ENCODE results near the gene PLCB2. TPM values are rescaled to one million over a fixed set of nuclear protein-coding genes. Genes with fewer than 3 reads are reported as not detected.

PLCB2 gene
- total and polyA plus RNA-seq, 4 experiments from 2014 or later: 22.6 to 219 (median 124) TPM

GRCh38 chr15:40293006-40293405 lies 14.7 kb downstream of the PLCB2 start:
- Histone ChIP-seq H3K4me1 (ENCODE audit: insufficient read depth, low read length) (no peaks in the 10 kb centered on the region), H3K9me3 (ENCODE audit: control insufficient read depth in 1 of 2, low read length in 2 of 2) (no peaks in the 10 kb centered on the region), H3K27me3 (ENCODE audit: insufficient read depth, low read length) (no peaks in the 10 kb centered on the region), H3K4me3 (ENCODE audit: low read length in 2 of 2) (no peak overlapping the region), H3K36me3 (ENCODE audit: insufficient read depth, low read length) (peaks cover 47% of the 10 kb centered on the region), H3K27ac (ENCODE audit: low read depth, low read length) (no peak overlapping the region)
- peaks cover 23 to 61% of the 10 kb centered on the region in 2 donors for H3K36me3 Mint-ChIP-seq
- peaks cover 0 to 2% (median under 1%) of the 10 kb centered on the region in 4 donors for H3K4me1 Mint-ChIP-seq
- no peaks in the 10 kb centered on the region for H3K27me3 Mint-ChIP-seq
- ChIA-PET CTCF (ENCODE audit: partially characterized antibody) (interaction anchor here (1.0 to 7.1 kb wide), 3 partner anchors 14 to 108 kb away, joined by 3 to 57 read pairs (median 10); partner anchors contain the start of gene PLCB2), POLR2A (ENCODE audit: partially characterized antibody) (interaction anchor here (1.5 to 5.7 kb wide), 2 partner anchors 10 to 15 kb away, joined by 3 to 31 read pairs; partner anchors contain the start of genes ANKRD63 and PLCB2)
- peak overlapping the region in 1 of 7 donors; percentile 19 for H3K27ac Mint-ChIP-seq
- no peak for DNase-seq
- H3K9me3 Mint-ChIP-seq: no peaks in the 10 kb centered on the region
- intact Hi-C loops (cut with micrococcal nuclease): no loop called here
- no peak overlapping the region for H3K4me3 Mint-ChIP-seq

- H3K36me3 Mint-ChIP-seq: peaks cover 18 to 61% of the 10 kb centered on the region in 2 donors
- peaks cover 40% of the 10 kb centered on the region for H3K36me3 ChIP-seq (ENCODE audit: insufficient read depth, low read length)
- H3K4me3 Mint-ChIP-seq: no peak overlapping the region
Observed at GRCh38 chr15:40292246-40292645, 15.5 kb downstream of the PLCB2 start.

DNA sequence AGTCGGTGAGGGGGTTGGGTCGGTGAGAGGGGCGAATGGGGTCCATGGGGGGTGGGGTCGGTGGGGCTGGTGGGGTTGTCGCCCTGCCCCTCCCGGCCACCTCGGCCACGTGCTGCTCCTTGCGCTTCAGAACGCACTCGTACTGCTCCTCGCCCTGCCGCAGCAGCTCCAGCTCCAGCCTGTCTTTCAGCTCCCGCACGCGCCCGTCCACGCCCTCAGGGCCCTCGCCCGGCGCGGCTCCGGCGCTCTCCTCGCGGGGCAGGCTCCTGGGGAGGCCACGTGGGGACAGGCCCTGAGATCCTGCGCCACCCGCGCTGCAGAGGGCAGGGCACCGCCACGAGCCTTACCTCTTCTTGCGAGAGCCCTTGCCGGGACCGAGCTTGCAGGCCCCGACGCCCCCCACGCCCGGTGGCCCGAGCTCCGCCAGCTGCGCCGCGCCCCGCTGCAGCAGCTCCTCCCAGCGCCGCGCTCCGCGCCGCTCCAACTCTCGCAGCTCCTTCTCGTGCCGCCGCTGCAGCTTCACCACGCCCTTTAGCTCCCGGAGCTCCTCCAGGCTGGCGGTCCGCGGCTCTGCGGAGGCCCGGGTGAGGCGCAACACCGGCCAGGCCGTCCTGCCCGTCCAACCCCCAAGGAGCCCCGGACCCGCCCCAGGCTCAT lies 16.7 kb downstream of the PLCB2 start:
- H3K36me3 ChIP-seq (ENCODE audit: insufficient read depth, low read length): peaks cover 32% of the 10 kb centered on the region
- no peak overlapping the region for H3K27ac Mint-ChIP-seq
- H3K36me3 Mint-ChIP-seq: peaks cover 10 to 51% of the 10 kb centered on the region in 2 donors
- H3K27me3 Mint-ChIP-seq: no peaks in the 10 kb centered on the region
- ChIA-PET POLR2A (ENCODE audit: partially characterized antibody) (interaction anchor here (5.7 kb wide), 1 partner anchor 17 kb away, joined by 31 read pairs; the partner anchor contains the start of gene PLCB2), CTCF (ENCODE audit: partially characterized antibody) (interaction anchor here (0.8 to 7.1 kb wide), 4 partner anchors 12 to 53 kb away, joined by 3 to 57 read pairs (median 16); partner anchors contain the start of gene PLCB2)
- H3K4me3 ChIP-seq (ENCODE audit: low read length in 2 of 2): no peak overlapping the region
- H3K9me3 ChIP-seq (ENCODE audit: control insufficient read depth in 1 of 2, low read length in 2 of 2): no peaks in the 10 kb centered on the region
- H3K4me1 Mint-ChIP-seq: peaks cover 0 to 2% (median 0%) of the 10 kb centered on the region in 4 donors
- no peak overlapping the region for H3K4me3 Mint-ChIP-seq
- H3K27me3 ChIP-seq (ENCODE audit: insufficient read depth, low read length): no peaks in the 10 kb centered on the region
- H3K27ac ChIP-seq (ENCODE audit: low read depth, low read length): no peak overlapping the region
- H3K9me3 Mint-ChIP-seq: no peaks in the 10 kb centered on the region
- H3K4me1 ChIP-seq (ENCODE audit: insufficient read depth, low read length): no peaks in the 10 kb centered on the region
- intact Hi-C loops (cut with micrococcal nuclease): no loop called here
- DNase-seq: no peak

More at GRCh38 chr15:40292246-40292645, 15.5 kb downstream of the PLCB2 start:
- H3K4me3 ChIP-seq (ENCODE audit: low read length in 2 of 2): no peak overlapping the region
- H3K27me3 ChIP-seq (ENCODE audit: insufficient read depth, low read length): no peaks in the 10 kb centered on the region
- ChIA-PET POLR2A (ENCODE audit: partially characterized antibody) (interaction anchor here (1.5 to 5.7 kb wide), 2 partner anchors 9 to 16 kb away, joined by 3 to 31 read pairs; partner anchors contain the start of genes ANKRD63 and PLCB2), CTCF (ENCODE audit: partially characterized antibody) (interaction anchor here (1.4 to 7.1 kb wide), 3 partner anchors 13 to 52 kb away, joined by 3 to 57 read pairs (median 10); partner anchors contain the start of gene PLCB2)
- Mint-ChIP-seq H3K9me3 (no peaks in the 10 kb centered on the region), H3K4me1 (peaks cover 0 to 2% (median 0%) of the 10 kb centered on the region in 4 donors), H3K27me3 (no peaks in the 10 kb centered on the region), H3K27ac (no peak overlapping the region)
- no peaks in the 10 kb centered on the region for H3K9me3 ChIP-seq (ENCODE audit: control insufficient read depth in 1 of 2, low read length in 2 of 2)
- no peak overlapping the region for H3K27ac ChIP-seq (ENCODE audit: low read depth, low read length)
- H3K4me1 ChIP-seq (ENCODE audit: insufficient read depth, low read length): no peaks in the 10 kb centered on the region
- no peak for DNase-seq
- intact Hi-C loops (cut with micrococcal nuclease): no loop called here

GRCh38 chr15:40290545-40290917 lies 17.2 kb downstream of the PLCB2 start:
- no peak overlapping the region for H3K27ac ChIP-seq (ENCODE audit: low read depth, low read length)
- Mint-ChIP-seq H3K27ac (no peak overlapping the region), H3K36me3 (peaks cover 10 to 46% of the 10 kb centered on the region in 2 donors)

GRCh38 chr15:40289140-40289775 lies 18.5 kb downstream of the PLCB2 start:
- peaks cover 30% of the 10 kb centered on the region for H3K36me3 ChIP-seq (ENCODE audit: insufficient read depth, low read length)
- ChIA-PET POLR2A (ENCODE audit: partially characterized antibody) (interaction anchor here (5.7 kb wide), 1 partner anchor 19 kb away, joined by 31 read pairs; the partner anchor contains the start of gene PLCB2), CTCF (ENCODE audit: partially characterized antibody) (interaction anchor here (0.8 to 7.1 kb wide), 9 partner anchors 10 to 53 kb away, joined by 3 to 57 read pairs (median 4); partner anchors contain the start of gene PLCB2)
- no peaks in the 10 kb centered on the region for H3K4me1 Mint-ChIP-seq
- intact Hi-C loops (cut with micrococcal nuclease): no loop called here
- peak overlapping the region in 1 of 7 donors; percentile 36 for H3K27ac Mint-ChIP-seq
- no peaks in the 10 kb centered on the region for H3K4me1 ChIP-seq (ENCODE audit: insufficient read depth, low read length)
- no peak for DNase-seq
- H3K4me3 Mint-ChIP-seq: no peak overlapping the region
- H3K27ac ChIP-seq (ENCODE audit: low read depth, low read length): no peak overlapping the region
- peaks cover 0 to 2% (median 0%) of the 10 kb centered on the region in 8 donors for H3K9me3 Mint-ChIP-seq
- H3K27me3 Mint-ChIP-seq: no peaks in the 10 kb centered on the region
- no peaks in the 10 kb centered on the region for H3K27me3 ChIP-seq (ENCODE audit: insufficient read depth, low read length)
- no peak overlapping the region for H3K4me3 ChIP-seq (ENCODE audit: low read length in 2 of 2)
- peaks cover 10 to 39% of the 10 kb centered on the region in 2 donors for H3K36me3 Mint-ChIP-seq
- no peaks in the 10 kb centered on the region for H3K9me3 ChIP-seq (ENCODE audit: control insufficient read depth in 1 of 2, low read length in 2 of 2)

More at GRCh38 chr15:40290545-40290917, 17.2 kb downstream of the PLCB2 start:
- DNase-seq: no peak
- Mint-ChIP-seq H3K27me3 (no peaks in the 10 kb centered on the region), H3K9me3 (peaks cover 0 to under 1% (median 0%) of the 10 kb centered on the region in 8 donors), H3K4me3 (no peak overlapping the region), H3K4me1 (peaks cover 0 to under 1% (median 0%) of the 10 kb centered on the region in 4 donors)
- Histone ChIP-seq H3K4me3 (ENCODE audit: low read length in 2 of 2) (no peak overlapping the region), H3K36me3 (ENCODE audit: insufficient read depth, low read length) (peaks cover 32% of the 10 kb centered on the region), H3K9me3 (ENCODE audit: control insufficient read depth in 1 of 2, low read length in 2 of 2) (no peaks in the 10 kb centered on the region), H3K27me3 (ENCODE audit: insufficient read depth, low read length) (no peaks in the 10 kb centered on the region), H3K4me1 (ENCODE audit: insufficient read depth, low read length) (no peaks in the 10 kb centered on the region)
- POLR2A ChIA-PET (ENCODE audit: partially characterized antibody): interaction anchor here (5.7 kb wide), 1 partner anchor 18 kb away, joined by 31 read pairs; the partner anchor contains the start of gene PLCB2
- intact Hi-C loops (cut with micrococcal nuclease): no loop called here
- CTCF ChIA-PET (ENCODE audit: partially characterized antibody): interaction anchor here (0.8 to 7.1 kb wide), 4 partner anchors 11 to 48 kb away, joined by 3 to 57 read pairs (median 16); partner anchors contain the start of gene PLCB2

- DNase-seq: no peak
- peaks cover 0 to 5% (median 0%) of the 10 kb centered on the region in 4 donors for H3K4me1 Mint-ChIP-seq
- H3K9me3 ChIP-seq (ENCODE audit: control insufficient read depth in 1 of 2, low read length in 2 of 2): no peaks in the 10 kb centered on the region
- no peaks in the 10 kb centered on the region for H3K27me3 ChIP-seq (ENCODE audit: insufficient read depth, low read length)
- intact Hi-C loops (cut with micrococcal nuclease): no loop called here
- peaks cover 0 to 2% (median 0%) of the 10 kb centered on the region in 8 donors for H3K9me3 Mint-ChIP-seq
- no peaks in the 10 kb centered on the region for H3K27me3 Mint-ChIP-seq
- no peak overlapping the region for H3K27ac ChIP-seq (ENCODE audit: low read depth, low read length)
- ChIA-PET POLR2A (ENCODE audit: partially characterized antibody) (interaction anchor here (1.0 to 1.6 kb wide), 3 partner anchors 9 to 21 kb away, joined by 3 to 7 read pairs (median 4); partner anchors contain the start of gene PLCB2), CTCF (ENCODE audit: partially characterized antibody) (interaction anchor here (0.7 to 7.1 kb wide), 7 partner anchors 9 to 54 kb away, joined by 3 to 57 read pairs (median 6); partner anchors contain the start of gene PLCB2)
- no peak overlapping the region for H3K4me3 Mint-ChIP-seq
- H3K4me3 ChIP-seq (ENCODE audit: low read length in 2 of 2): no peak overlapping the region
- H3K36me3 ChIP-seq (ENCODE audit: insufficient read depth, low read length): peaks cover 21% of the 10 kb centered on the region
- peak overlapping the region in 2 of 7 donors; percentile 23 to 24 for H3K27ac Mint-ChIP-seq
- peaks cover 10 to 33% of the 10 kb centered on the region in 2 donors for H3K36me3 Mint-ChIP-seq
- H3K4me1 ChIP-seq (ENCODE audit: insufficient read depth, low read length): peaks cover 7% of the 10 kb centered on the region
Observed at GRCh38 chr15:40287968-40288367, 19.8 kb downstream of the PLCB2 start.

All from CD4-positive, alpha-beta memory T cell (primary cell).